HG03442 (cell line): Measurements from ENCODE around the gene MAD1L1.

Source experiments
- ATAC-seq: cut with Tn5 transposase; IDR thresholded peaks from one replicate; pipeline ENCODE4 v1.9.1; 2021; ENCODE audit warnings: mild to moderate bottlenecking, moderate library complexity; ENCODE audit not compliant: unreplicated experiment

Gene MAD1L1

GRCh38 chr7:2219136-2219535, 13.6 kb downstream of the MAD1L1 start:
- ATAC-seq, result no peak

- ATAC-seq, result no peak
Measured at GRCh38 chr7:2218444-2218785, 14.3 kb downstream of the MAD1L1 start.

GRCh38 chr7:2217716-2218443, 14.9 kb downstream of the MAD1L1 start:
- no peak for ATAC-seq

GRCh38 chr7:2217206-2217605, 15.5 kb downstream of the MAD1L1 start:
- ATAC-seq, result no peak

GRCh38 chr7:2215851-2216250, 16.9 kb downstream of the MAD1L1 start:
- ATAC-seq, result no peak

GRCh38 chr7:2214636-2215035, 18.1 kb downstream of the MAD1L1 start:
- no peak for ATAC-seq

GRCh38 chr7:2213551-2214215, 19.1 kb downstream of the MAD1L1 start:
- no peak for ATAC-seq

GRCh38 chr7:2212906-2213305, 19.8 kb downstream of the MAD1L1 start:
- no peak for ATAC-seq

- no peak for ATAC-seq
Measured at GRCh38 chr7:2211926-2212325, 20.8 kb downstream of the MAD1L1 start.

- ATAC-seq, result no peak
Measured at GRCh38 chr7:2211259-2211880, 21.4 kb downstream of the MAD1L1 start.

- ATAC-seq, result no peak
Measured at GRCh38 chr7:2210551-2211258, 22.0 kb downstream of the MAD1L1 start.

GRCh38 chr7:2209961-2210323, 22.8 kb downstream of the MAD1L1 start:
- peak; percentile 11 for ATAC-seq

- peak; percentile 47 for ATAC-seq
Measured at GRCh38 chr7:2209146-2209960, 23.4 kb downstream of the MAD1L1 start.

GRCh38 chr7:2208712-2209111, 24.0 kb downstream of the MAD1L1 start:
- ATAC-seq, result no peak

GRCh38 chr7:2205036-2205780, 27.5 kb downstream of the MAD1L1 start:
- ATAC-seq, result no peak

GRCh38 chr7:2204446-2204845, 28.3 kb downstream of the MAD1L1 start:
- no peak for ATAC-seq

- ATAC-seq, result no peak
Measured at GRCh38 chr7:2203766-2204300, 28.9 kb downstream of the MAD1L1 start.

- no peak for ATAC-seq
Measured at GRCh38 chr7:2202901-2203765, 29.6 kb downstream of the MAD1L1 start.

GRCh38 chr7:2202361-2202761, 30.4 kb downstream of the MAD1L1 start:
- no peak for ATAC-seq
